GM19351 (cell line): ENCODE measurements around the gene FNDC3B.
A peak's percentile ranks its signal among the peaks of the same experiment; 100 is the strongest.

ENCODE experiments used
- ATAC-seq: cut with Tn5 transposase; IDR thresholded peaks from one replicate; pipeline ENCODE4 v1.9.1; 2021; ENCODE audit warnings: mild to moderate bottlenecking, moderate library complexity; ENCODE audit not compliant: unreplicated experiment

FNDC3B gene

GRCh38 chr3:172163320-172163719, 123.9 kb downstream of the FNDC3B start:
- ATAC-seq: no peak

- no peak for ATAC-seq
Observed at GRCh38 chr3:172164620-172165362, 125.4 kb downstream of the FNDC3B start.

GRCh38 chr3:172166261-172166660, 126.9 kb downstream of the FNDC3B start:
- ATAC-seq: no peak

GRCh38 chr3:172166890-172167289, 127.5 kb downstream of the FNDC3B start:
- ATAC-seq: no peak

- ATAC-seq: no peak
Observed at GRCh38 chr3:172167892-172168648, 128.7 kb downstream of the FNDC3B start.

- ATAC-seq: no peak
Observed at GRCh38 chr3:172170073-172170709, 130.8 kb downstream of the FNDC3B start.

- ATAC-seq: no peak
Observed at GRCh38 chr3:172170841-172171240, 131.5 kb downstream of the FNDC3B start.

GRCh38 chr3:172171396-172172075, 132.2 kb downstream of the FNDC3B start:
- ATAC-seq: no peak

GRCh38 chr3:172173316-172174254, 134.2 kb downstream of the FNDC3B start:
- ATAC-seq: no peak

GRCh38 chr3:172174513-172175253, 135.3 kb downstream of the FNDC3B start:
- no peak for ATAC-seq

GRCh38 chr3:172175254-172175599, 135.8 kb downstream of the FNDC3B start:
- no peak for ATAC-seq

- no peak for ATAC-seq
Observed at GRCh38 chr3:172176061-172176770, 136.8 kb downstream of the FNDC3B start.

- ATAC-seq: no peak
Observed at GRCh38 chr3:172177046-172177445, 137.7 kb downstream of the FNDC3B start.

GRCh38 chr3:172177803-172178316, 138.5 kb downstream of the FNDC3B start:
- ATAC-seq: no peak

GRCh38 chr3:172179680-172180399, 140.5 kb downstream of the FNDC3B start:
- ATAC-seq: peak; percentile 58

- ATAC-seq: no peak
Observed at GRCh38 chr3:172180473-172180872, 141.1 kb downstream of the FNDC3B start.

GRCh38 chr3:172181932-172182586, 142.7 kb downstream of the FNDC3B start:
- ATAC-seq: no peak

GRCh38 chr3:172182797-172183196, 143.4 kb downstream of the FNDC3B start:
- ATAC-seq: no peak
